Daoy (cell line): ENCODE measurements around the gene JMJD4. TPM values are rescaled to one million over a fixed set of nuclear protein-coding genes. Genes with fewer than 3 reads are reported as not detected.

Source experiments
- DNase-seq: peaks from one replicate; pipeline ENCODE4 v3.0.0-alpha.2; 2015; ENCODE audit warnings: low read depth
- total RNA-seq: library from RNA; depleted of rRNA; stranded (reverse); fragments of >200 nt; shearing (Covaris generic); gene quantifications from 2 replicates; pipeline ENCODE4 v1.2.3, GENCODE V29; 2014; rRNA removed

The JMJD4 gene
- 17.3 and 22.3 TPM in 2 replicates for total RNA-seq

DNA sequence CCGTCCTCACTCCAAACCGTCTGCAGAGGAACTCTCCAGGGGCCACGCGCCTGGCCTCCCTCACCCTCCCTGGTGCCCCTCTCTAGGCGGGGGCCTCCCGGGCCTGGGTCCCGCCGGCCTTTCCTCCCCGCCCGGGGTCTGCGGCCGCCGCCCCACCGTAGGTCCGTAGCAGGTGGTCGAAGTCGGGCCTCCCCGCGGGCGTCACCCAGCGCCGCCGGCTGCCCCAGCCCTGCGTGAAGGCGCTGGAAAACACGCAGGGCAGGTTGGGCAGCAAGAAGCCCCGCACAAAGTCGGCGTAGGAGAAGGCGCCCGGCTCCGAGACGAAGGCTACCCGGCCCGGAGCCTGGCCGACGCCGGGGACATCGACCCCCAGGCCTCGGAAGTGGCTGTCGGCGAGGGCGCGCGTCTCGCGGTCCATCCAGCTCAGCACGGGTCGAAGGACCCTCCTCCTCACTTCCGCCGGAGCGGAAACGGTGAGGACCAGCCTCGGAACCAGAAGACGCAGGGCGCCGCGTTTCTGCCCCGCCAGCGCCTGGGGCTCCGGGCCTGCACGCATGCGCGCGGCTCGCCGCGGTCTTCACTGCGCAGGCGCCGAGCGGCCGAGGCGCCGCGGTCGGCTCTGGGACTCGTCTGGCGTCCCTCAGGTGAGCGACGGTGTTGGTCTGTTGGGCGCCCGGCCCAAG lies at the start of gene JMJD4, which contains the start of gene SNAP47:
Gene JMJD4 (minus strand): TSS at position 447 of the 683 bp plus-strand sequence. CDS start 29 bp downstream, at position 418.
Gene SNAP47 (plus strand): TSS at position 580 of the 683 bp plus-strand sequence. CDS start 12,302 bp downstream, outside the sequence.
- DNase-seq = peak; percentile 95

DNA sequence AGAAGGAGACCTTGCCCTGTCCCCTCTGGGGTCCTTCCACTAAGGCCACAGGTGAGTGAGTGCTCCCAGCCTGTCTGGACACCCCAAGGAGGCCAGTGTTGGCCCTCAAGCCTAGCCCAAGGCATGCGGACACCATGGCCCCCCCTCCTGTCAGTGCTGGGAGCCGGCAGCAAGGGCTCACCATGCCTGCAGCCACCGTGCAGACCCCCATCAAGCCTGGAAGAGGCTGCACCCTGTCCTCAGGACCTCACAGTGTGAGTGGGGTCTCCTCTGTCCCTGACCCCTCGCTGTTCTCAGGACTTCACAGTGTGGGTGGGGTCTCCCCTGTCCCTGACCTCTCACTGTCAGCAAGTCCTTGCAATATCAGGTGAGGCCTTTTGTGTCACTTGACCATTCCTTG lies 47.1 kb upstream of the JMJD4 start:
- DNase-seq = no peak

DNA sequence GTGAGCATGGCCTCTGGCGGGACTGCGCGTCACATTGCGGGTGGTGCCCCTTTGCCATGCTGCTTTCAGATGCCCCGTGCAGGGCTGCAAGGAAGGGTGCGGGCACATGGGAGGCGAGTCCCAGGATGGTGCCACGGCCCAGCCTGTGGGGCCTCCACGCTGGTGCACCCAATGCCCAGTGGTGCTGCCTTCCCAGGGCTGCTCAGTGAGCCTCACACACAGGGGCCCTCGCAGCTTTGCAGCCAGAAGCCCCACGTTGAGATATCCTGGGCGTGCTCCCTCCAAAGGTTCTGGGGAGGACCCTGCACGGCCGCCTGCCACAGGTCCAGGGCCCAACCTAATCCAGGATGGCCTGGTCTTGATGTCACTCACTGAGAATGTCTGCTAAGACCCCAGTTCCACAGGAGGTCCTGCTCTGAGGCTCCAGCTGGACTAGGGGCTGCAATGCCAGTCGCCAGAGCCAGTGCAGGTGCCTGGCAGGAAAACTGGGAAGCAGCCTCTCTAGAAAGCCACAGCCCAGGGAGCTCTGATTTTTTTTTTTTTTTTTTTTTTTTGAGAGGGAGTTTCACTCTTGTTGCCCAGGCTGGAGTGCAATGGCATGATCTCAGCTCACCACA lies 46.3 kb upstream of the JMJD4 start:
- no peak for DNase-seq

DNA sequence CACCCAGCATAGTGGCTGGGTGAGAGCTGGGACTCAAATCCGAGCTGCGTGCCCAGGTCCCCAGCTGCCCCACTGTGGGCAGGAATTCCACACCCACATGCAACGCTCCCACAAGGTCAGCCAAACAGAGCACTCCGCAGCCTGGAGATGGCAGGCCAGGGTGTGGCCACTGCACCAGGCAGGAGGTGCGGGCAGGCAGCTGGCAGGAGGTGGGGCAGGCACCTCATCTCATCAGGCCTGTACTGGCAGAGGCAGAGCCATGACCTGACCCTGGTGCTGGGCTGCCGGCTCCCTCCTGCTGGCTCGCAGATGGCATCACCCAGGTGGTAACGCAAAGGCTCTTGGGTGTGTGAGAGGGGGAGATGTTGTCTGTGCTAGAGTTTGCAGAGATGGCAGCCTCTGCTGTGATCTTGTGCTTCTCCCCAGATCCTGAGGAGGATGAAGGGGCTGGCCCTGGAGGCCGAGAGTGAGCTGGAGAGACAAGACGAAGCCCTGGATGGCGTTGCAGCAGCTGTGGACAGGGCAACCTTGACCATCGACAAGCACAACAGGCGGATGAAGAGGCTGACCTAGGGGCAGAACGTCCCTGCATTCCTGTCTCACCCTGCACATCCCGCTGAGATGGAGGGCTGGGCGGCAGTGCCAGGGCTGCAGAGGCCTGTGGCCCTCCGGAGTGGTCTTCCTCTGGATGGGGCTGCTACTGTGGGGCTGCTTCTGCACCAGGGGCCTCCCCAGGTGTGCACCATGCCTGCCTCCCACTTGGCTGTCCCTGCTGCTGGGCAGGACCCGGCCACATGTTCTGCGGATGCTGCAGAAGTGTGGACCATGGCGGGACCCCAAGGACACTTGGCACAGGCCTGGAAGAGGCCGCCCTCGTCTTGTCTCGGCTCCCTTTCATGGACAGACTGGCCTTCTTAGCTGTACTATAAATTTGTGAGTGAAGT lies 45.3 kb upstream of the JMJD4 start:
- DNase-seq = no peak

- no peak for DNase-seq
Observed at GRCh38 chr1:227779685-227780084, 44.6 kb upstream of the JMJD4 start.

- DNase-seq = no peak
Observed at GRCh38 chr1:227779021-227779441, 43.9 kb upstream of the JMJD4 start.

DNA sequence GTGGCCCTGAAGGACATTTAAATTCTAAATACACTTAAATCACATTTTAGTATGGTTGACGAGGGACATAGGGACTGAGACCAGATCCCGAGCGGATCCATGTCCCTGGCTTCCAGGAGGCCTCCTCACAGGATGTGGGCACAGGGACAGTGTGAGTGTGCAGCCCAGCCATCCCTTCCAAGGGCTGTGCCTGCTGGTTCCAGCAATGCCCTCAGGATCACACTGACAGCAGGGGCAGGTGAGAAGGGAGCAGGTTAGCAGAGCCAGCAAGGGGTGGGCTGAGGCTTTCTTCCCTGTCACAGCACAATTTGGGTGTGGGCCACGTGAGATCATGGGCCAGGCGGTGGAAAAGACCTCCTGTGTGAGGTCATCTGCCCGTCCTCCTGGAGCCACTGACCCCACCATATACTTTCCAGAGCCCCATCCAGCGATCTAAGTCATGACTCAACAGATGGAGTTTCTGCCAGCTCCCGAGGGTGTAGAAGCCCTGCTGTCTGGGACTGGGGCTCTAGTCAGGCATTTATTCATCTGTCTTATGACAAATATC lies 43.4 kb upstream of the JMJD4 start:
- peak; percentile 32 for DNase-seq

DNA sequence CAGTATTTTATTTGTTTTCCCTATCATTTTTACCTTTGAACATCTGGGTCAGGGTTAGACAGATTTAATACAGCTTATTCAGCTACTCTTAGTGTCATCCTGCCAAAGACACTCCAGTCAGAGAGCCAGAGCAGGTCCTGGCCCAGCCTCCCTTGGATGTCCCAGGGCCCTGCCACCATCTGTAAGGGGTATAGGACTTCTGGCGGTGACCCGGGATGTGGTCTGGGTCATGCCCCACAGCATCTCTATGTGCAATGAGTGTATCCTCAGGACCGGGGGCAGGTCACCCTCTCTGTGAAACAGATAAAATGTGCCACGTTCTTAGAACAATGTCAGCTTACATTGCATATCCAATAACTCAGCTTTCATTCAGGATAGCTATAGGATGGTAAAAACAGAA lies 42.5 kb upstream of the JMJD4 start:
- DNase-seq = no peak

DNA sequence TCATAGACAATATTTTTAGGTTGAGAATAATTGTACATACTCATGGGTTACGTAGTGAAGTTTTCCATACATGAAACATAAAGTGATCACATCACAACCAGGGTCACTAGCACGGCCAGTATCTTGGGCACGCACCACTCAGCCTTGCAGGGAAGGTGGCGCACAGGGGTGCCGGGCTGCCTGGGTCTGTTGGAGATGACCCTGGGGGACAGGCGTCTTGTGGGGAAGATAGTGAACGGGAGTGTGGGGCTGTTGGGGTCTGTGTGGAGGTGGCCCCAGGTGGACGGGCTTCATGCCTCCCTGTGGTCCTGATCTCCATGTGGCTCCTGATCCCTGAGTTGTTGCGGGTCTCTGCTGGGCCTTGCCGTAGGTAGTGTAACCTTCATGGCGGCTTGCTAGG lies 42.1 kb upstream of the JMJD4 start:
- no peak for DNase-seq

GRCh38 chr1:227776331-227776771 lies 41.2 kb upstream of the JMJD4 start:
- peak; percentile 58 for DNase-seq

- DNase-seq = no peak
Observed at GRCh38 chr1:227775841-227776240, 40.7 kb upstream of the JMJD4 start.

GRCh38 chr1:227774821-227775661 lies 39.9 kb upstream of the JMJD4 start:
- DNase-seq = no peak

DNA sequence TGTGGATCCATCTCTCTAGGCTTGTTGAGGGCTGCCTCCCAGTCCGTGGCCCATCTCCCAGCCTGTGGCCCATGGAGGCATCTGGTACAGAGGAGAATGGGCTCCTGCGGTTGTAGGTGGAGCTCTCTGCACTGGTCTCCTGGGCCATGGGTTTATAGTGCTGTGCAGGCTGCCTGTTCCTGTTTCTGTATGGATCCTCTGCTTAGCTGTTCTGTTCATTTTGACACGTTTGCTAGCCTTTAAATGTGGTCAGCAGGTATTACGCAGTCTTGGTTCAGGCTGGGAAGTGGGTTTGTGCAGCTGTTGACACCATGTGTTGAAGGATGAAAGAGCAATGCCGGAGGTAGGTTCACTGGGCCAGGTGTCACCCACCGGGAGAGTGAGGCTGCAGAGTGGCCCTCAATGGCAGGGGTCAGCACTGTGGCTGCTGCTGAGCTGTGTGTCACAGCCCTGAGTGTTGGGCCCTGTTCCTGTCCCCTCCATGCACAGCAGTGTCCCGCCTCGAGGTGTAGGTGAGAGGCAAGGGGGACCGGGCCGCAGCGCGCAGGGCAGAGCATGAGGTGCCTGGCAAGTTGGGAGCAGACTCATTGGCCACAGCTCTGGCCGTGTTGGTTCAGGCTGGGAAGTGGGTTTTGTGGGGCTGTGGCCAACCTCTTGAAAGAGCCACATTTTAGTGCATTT lies 39.1 kb upstream of the JMJD4 start:
- no peak for DNase-seq

- no peak for DNase-seq
Observed at GRCh38 chr1:227773558-227773957, 38.5 kb upstream of the JMJD4 start.

GRCh38 chr1:227771771-227772170 lies 36.7 kb upstream of the JMJD4 start:
- no peak for DNase-seq

DNA sequence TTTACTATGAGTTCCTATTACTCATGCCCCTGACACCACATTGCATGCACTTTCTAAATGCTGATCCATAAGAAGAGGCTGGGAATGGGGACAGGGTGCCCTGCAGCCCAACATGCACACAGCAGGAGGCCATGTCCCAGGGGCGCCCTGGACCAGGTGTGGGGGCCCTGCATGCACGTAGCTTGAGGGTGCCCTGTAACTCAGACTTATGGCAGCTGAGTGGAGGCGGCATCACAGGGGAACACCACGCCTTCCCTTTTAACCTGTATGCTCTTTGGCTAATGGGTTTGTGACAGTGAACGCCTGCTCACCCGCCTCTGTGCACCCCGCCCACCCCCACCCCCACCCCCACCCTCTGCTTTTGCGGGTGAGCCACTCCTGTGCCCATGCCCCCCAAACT lies 36.2 kb upstream of the JMJD4 start:
- DNase-seq = no peak

DNA sequence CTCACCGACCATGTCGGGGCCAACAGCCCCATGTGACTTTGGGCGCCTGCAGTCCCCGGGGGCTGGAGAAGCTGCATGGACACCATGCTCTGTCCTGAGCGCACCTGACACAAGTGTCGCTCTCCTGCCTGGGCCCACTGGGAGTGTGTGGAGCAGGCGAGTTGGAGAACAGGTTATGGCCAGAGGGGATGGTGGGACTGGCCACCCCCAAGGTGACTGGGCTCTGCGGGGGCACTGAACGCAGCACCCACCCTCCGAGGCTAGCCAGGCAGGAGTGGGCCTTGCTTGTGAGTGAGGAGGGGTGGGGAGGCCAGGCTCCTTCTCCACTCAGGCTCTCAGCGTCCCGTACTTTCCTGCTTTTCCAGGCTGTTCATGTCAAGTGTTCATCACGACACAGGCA lies 35.7 kb upstream of the JMJD4 start:
- no peak for DNase-seq

DNA sequence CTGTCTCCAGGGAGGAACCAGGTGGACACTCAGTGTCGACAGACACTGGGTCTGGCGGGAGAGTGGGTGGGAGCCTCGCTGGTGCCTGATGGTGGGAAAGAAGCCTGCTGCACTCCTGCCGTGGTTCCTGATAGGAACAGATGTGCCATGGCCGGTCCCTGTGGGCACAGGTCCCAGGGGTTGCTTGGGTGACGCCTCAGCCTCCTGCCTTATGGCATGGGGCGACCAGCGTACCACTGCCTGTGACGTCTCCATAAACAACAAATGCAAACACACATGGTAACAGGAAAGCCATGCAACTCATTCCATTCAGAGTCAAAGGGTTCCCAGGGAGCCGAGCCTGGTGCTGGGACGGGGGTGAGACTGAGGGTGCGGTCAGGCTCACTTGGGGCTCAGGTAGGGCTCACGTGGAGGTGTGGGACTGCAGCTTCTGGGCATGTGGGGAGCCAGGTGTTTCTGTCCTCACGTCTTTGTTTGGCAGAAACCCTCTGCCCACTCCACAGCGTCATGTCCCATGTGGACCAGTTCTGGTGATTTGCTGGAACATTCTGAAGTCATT lies 34.9 kb upstream of the JMJD4 start:
- no peak for DNase-seq

DNA sequence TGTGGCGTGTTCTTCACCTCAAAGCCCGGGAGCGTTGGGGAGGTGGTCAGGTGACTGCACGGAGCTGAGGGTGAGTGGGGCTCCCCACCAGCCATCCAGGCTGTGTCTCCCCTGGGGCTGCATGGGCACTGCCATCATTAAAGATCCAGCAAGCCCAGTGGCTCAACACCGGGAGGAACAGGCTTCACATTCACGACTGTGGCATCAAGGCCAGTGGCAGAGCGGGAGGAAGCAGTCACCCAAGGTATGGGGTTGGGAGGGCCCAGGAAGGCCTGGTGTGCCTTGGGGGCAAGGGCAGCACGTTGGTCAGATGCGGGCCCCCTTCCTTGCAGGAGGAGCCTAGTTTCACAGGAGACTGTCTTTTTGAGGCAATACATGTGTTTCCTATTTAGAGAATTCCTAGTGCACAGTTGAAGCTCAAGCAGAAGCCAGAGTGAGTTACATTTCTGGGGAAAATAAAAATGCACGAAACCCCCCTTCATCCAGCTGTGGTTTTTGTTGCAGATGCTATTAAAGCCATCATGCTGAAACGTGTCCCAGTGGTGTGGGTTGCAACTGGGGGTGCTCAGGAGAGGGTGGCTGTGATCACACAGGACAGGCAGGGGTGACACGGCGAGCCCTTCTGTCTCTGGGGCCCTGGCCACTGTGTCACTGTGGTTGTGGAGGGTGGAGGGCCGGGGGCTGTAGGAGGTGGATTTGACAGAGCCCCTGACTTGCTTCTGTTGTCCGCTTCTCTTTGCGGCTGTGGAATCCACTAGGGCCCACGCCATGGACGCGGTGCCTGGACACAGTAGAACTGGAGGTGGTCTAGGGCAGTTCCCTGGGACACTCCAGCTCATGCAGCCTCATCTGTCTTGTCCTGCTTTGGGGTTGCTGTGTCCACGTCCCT lies 34.2 kb upstream of the JMJD4 start:
- DNase-seq = no peak
